KBM-7 (cell line): ENCODE data around the gene ULK1.
"Not testable (repeated sequence)": the region's sequence is repeated elsewhere in the genome, so short reads cannot be mapped to it uniquely, and the experiment has no call there.

ENCODE experiments used
- DNase-seq: peaks from one replicate; pipeline ENCODE4 v3.0.0-alpha.2; 2015
- in situ Hi-C: fragments of 300-500 bp; cut with MboI; formaldehyde crosslinking; loops from 2 replicates; pipeline ENCODE4 v1.14.3; 2020; ENCODE audit warnings: low sequenced_read_pairs, low pct_unique_long_range_greater_than_20kb, mixed read lengths

The ULK1 gene

GRCh38 chr12:131883521-131883900 lies 10.9 kb upstream of the ULK1 start:
- DNase-seq: no peak
- in situ Hi-C loops: no loop called here

DNA sequence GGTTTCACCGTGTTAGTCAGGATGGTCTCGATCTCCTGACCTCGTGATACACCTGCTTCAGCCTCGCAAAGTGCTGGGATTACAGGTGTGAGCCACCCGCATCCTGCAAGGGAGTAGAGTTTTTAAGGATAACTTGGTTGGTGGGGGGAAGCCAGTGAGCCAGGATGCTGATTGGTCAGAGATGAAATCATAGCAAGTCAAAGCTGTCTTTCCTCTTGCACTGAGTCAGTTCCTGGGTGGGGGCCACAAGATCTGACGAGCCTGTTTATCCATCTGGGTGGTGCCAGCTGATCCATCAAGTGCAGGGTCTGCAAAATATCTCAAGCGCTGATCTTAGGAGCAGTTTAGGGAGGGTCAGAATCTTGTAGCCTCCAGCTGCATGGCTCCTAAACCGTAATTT lies 9.3 kb upstream of the ULK1 start:
- DNase-seq, in situ Hi-C loops: not testable (repeated sequence)

- no peak for DNase-seq
- in situ Hi-C loops: no loop called here
Observed at GRCh38 chr12:131885543-131886057, 8.8 kb upstream of the ULK1 start.

- in situ Hi-C loops: not testable (repeated sequence)
Observed at GRCh38 chr12:131891722-131892121, 2.7 kb upstream of the ULK1 start.

DNA sequence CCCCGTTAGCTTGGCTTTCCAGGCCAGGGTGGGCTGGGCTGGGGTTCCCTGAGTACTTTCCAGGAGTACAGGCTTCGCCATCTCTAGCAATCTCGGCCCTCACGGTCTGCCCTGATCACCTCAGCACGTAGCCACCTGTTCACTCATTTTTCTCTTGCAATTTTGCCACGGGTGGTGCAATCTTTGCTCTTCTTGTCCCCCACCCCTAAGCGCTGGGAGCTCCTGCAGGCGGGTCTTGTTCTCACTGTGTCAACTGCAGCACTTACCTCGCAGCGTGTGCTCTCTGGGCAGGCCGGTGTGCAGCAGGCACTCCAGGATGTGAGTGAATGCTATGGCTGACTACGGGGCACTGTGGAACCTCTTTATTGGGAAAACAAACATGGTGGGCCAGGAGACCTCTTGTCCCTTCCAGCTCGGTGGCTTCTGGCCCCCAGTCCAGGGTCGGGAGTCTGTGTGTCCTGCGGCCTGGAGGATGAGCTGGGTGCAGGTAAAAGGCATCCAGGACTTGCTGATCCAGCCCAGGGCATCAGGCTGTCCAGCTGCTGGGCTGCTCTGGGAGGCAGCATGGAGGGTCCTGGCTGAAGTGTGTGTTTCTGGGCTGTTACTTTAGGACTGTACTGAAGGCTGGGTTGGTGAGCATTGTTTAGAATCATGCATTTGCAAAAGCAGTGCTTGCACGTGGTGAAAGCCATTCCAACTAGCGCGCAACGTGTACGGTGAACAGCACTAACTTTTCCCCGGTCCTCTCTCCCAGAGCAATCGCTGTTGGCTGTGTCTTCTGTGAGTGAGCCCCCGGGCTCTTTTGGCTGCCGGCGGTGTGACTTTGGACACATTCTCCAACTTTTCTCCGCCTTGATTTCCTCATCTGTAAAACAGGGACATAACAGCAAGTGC lies 1.5 kb upstream of the ULK1 start:
- no peak for DNase-seq
- in situ Hi-C loops: no loop called here

More at GRCh38 chr12:131891722-131892121, 2.7 kb upstream of the ULK1 start:
- DNase-seq: not testable (repeated sequence)

GRCh38 chr12:131893605-131894312 lies 663 bp upstream of the ULK1 start:
- in situ Hi-C loops: no loop called here

GRCh38 chr12:131894981-131895639 lies 688 bp downstream of the ULK1 start:
- in situ Hi-C loops: no loop called here
- DNase-seq: no peak

More at GRCh38 chr12:131893605-131894312, 663 bp upstream of the ULK1 start:
- no peak for DNase-seq

DNA sequence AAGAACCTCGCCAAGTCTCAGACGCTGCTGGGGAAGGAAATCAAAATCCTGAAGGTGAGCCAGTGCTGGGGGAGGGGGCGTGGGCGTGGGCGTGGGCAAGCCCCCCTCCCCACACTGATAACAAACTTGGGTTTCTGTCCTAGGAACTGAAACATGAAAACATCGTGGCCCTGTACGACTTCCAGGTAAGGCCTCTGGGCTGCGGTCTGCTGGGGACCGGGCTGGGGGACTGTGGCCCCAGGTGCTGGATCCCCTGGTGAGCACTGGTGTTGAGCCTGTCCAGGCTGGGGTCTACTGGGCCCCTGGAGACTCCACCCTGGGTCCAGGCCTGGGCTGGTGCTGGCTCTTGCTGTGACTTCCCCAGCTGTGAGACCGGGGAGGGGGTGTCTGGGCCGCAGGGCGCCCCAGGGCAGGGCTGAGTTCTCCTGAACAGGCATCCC lies 1.2 kb downstream of the ULK1 start:
- no peak for DNase-seq
- in situ Hi-C loops: no loop called here

GRCh38 chr12:131896080-131896810 lies 1.8 kb downstream of the ULK1 start:
- in situ Hi-C loops: no loop called here
- peak; percentile 81 for DNase-seq

DNA sequence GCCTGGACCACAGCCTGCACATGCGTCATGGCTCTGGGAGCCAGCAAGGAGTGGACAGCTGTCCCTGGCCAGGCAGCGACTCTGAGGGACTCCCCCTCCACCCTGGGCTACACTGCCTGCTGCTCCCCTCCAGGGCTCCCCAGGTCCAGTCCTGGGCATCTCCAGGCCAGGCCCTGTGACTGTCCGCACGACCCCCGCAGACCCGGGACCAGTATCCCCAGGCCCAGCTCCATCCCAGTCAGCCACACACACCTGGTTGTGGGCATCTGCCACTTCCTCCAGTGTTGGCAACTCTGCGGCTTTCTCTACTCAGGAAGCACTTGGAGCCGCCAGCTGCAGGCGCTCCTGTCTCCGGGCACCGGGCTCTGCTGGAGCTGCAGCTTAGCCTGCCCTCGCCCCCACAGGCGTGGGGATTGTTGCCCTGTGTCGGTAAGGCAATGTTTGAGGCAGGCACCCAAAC lies 2.4 kb downstream of the ULK1 start:
- peak; percentile 19 for DNase-seq
- in situ Hi-C loops: no loop called here

DNA sequence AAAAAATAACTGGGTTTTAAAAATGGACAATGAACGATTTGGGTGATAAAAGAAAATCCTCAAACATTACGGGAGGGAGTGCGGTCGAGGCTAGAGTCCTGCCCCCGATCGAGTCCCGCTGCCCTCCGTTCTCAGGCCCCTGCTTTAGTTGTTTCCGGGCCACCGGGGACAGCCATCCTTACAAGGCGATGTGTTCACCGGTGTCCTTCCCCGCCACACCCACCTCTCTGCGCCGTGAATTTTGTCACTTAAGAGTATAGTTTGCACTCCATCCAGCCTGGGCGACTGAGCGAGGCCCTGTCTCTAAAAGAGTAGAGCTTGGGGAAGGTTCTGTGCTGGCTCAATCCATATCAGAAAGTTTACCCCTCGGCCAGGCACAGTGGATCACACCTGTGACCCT lies 2.9 kb downstream of the ULK1 start:
- DNase-seq: no peak
- in situ Hi-C loops: no loop called here

- DNase-seq: no peak
Observed at GRCh38 chr12:131897875-131898274, 3.5 kb downstream of the ULK1 start.

GRCh38 chr12:131900397-131900796 lies 6.0 kb downstream of the ULK1 start:
- DNase-seq: no peak
- in situ Hi-C loops: no loop called here

More at GRCh38 chr12:131897875-131898274, 3.5 kb downstream of the ULK1 start:
- in situ Hi-C loops: no loop called here

GRCh38 chr12:131901431-131902331 lies 7.3 kb downstream of the ULK1 start:
- no peak for DNase-seq
- in situ Hi-C loops: no loop called here

DNA sequence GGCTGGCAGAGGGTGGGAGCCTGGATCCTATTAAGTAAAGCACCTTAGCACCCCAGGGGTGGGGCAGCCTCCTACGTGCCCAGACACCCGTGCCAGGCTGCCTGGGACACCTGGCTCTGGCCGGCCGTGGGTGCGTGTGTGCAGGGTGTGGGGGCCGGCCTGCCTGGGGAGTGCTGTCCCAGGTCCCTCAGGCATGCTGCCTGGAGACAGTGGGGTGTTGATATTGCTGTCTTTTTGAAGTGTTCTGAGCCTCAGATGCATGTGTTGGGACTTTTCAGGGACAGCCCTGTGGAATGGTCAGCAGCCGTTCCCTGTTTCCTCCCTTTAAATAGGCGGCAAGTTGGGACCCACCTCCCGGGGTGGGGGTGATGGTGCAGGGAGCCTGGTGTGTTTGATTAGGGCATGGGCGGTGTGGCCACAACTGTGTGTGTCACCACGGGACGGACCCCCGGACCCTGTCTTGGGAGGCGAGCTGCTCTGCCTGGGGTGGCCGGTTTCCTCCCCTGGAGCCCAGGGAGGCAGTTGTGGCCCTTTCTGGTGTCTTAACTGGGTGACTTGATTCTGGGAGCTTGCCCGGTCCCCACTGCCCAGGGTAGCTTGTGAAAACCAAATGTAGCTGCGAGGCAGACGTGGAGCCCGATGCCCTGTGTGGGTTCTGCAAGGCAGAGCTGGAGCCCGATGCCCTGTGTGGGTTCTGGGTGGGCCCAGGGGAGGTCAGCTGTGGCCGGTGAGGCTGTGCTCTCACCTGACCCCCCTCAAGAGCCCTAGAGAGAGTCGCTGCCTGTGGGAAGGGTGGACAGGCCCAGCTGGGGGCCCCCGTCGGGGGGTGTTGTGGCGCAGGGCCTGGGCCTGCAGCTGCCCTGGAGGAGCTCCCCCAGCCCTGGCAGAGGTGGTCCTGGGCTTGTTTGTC lies 8.2 kb downstream of the ULK1 start:
- in situ Hi-C loops: no loop called here
- DNase-seq: no peak

DNA sequence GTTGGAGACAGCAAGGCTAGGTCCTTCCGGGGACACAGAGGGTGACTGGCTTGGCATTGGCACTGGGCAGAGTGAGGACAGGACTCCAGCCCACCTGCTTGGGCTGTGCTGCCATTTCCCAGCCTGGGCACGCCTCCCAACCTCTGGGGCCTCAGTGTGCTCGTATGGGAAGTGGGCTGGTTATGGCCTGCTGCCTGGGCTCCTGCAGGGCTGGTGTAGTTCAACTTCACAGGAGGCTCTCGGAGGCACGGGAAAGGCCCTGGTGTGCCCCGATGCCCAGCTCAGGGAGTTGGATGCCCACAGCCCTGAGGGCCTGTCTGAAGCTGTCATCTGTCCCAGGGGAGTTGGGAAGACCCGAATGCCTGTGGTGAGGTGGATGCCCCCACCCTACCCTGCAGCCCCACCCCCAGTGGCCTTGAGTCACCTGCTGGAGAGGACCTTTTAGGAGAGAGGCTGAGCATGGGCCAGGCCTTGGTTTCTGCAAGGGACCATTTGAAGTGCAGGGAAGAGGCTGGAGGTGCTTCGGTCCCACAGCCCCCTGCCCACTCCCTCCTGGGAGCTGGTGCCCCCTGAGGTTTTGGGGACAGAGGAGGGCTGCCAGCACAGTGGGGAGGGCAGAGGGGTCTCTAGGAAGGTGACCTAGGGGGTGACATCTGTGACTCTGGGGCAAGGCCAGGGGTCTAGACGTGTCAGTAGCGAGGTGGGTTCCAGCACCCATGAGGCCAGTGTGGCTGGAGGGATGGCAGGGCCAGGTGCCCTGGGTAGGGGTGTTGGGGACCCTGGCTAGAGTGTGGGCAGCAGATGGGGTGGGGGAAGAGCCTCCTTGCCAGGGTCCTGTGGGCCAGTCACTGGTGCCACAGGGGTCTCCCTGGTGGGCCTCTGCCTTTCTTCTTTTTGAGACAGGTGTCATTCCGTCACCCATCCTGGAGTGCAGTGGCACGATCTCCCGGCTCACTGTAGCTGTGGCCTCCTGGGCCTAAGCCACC lies 9.1 kb downstream of the ULK1 start:
- in situ Hi-C loops: no loop called here
- no peak for DNase-seq
